GM23338 (cell line): ENCODE measurements around the gene HELZ.

ENCODE experiments used
- CREB1 ChIP-seq: fragments of 250-450 bp; sonication (Bioruptor Pico); IDR thresholded peaks from 2 replicates; pipeline ENCODE4 v1.5.0; 2020; ENCODE audit warnings: low read depth, mild to moderate bottlenecking, moderate library complexity
- CTCF ChIP-seq, 2 experiments: fragments of 200-600 bp in 1 of 2; sonication (generic) in 1 of 2; conservative IDR thresholded peaks; 2 replicates each; pipeline versions ENCODE4 v1.5.1 to v1.6.1; 2016 to 2017; ENCODE audit warnings: antibody characterized with exemption in 2 of 2, low read depth in 2 of 2, mild to moderate bottlenecking in 2 of 2, moderate library complexity in 1 of 2
- EZH2 ChIP-seq: fragments of 200-600 bp; sonication (generic); IDR thresholded peaks from one replicate; pipeline ENCODE4 v1.8.0; 2017; ENCODE audit warnings: antibody characterized with exemption, mild to moderate bottlenecking, low read depth; ENCODE audit not compliant: unreplicated experiment
- EZH2phosphoT487 ChIP-seq: fragments of 200-600 bp; sonication (generic); IDR thresholded peaks from one replicate; pipeline ENCODE4 v1.8.1; 2018; ENCODE audit warnings: antibody characterized with exemption; ENCODE audit not compliant: unreplicated experiment
- STAT1 ChIP-seq: IDR thresholded peaks from one replicate; pipeline ENCODE4 v1.6.1; 2016; ENCODE audit warnings: antibody characterized with exemption; ENCODE audit not compliant: unreplicated experiment

- TF ChIP-seq STAT1 (no peak), CTCF (conservative IDR thresholded peaks at IDR 0.05; ENCODE audit: low read depth in 2 of 2) (no peak), EZH2phosphoT487 (no peak), CREB1 (CRISPR knock-in tag) (no peak), EZH2 (no peak)
These were observed 148.4 kb downstream of the HELZ start for GRCh38 chr17:67096609-67097008.
